ENCODE results near the gene STK17A. TPM values are rescaled to one million over a fixed set of nuclear protein-coding genes. Genes with fewer than 3 reads are reported as not detected.

The STK17A gene
- total RNA-seq, 2 donors from 2014 or later = 42.4 to 55.5 TPM

GRCh38 chr7:43632746-43633145, 49.8 kb downstream of the STK17A start:
- no peaks in the 10 kb centered on the region for H3K36me3 ChIP-seq

GRCh38 chr7:43634384-43634783, 51.5 kb downstream of the STK17A start:
- Histone ChIP-seq H3K27ac (no peak overlapping the region), H3K36me3 (no peaks in the 10 kb centered on the region), H3K27me3 (replicated peaks; ENCODE audit: insufficient read depth) (no peaks in the 10 kb centered on the region), H3K4me1 (ENCODE audit: control insufficient read depth in 1 of 2, low read depth in 2 of 2) (peaks cover 26 to 40% of the 10 kb centered on the region in 2 donors), H3K4me3 (no peak overlapping the region), H3K9me3 (no peaks in the 10 kb centered on the region)
- no peak for TF ChIP-seq CTCF (IDR thresholded peaks at IDR 0.05)
- no peak for ATAC-seq (ENCODE audit: insufficient number of reproducible peaks, low FRiP score, low read depth)
- DNase-seq (ENCODE audit: low spot score) = no peak

More at GRCh38 chr7:43632746-43633145, 49.8 kb downstream of the STK17A start:
- H3K27me3 ChIP-seq (replicated peaks; ENCODE audit: insufficient read depth) = no peaks in the 10 kb centered on the region
- no peak for TF ChIP-seq CTCF (IDR thresholded peaks at IDR 0.05)
- H3K9me3 ChIP-seq = no peaks in the 10 kb centered on the region
- peaks cover 20 to 33% of the 10 kb centered on the region in 2 donors for H3K4me1 ChIP-seq (ENCODE audit: control insufficient read depth in 1 of 2, low read depth in 2 of 2)
- H3K4me3 ChIP-seq = no peak overlapping the region
- no peak overlapping the region for H3K27ac ChIP-seq
- no peak for ATAC-seq (ENCODE audit: insufficient number of reproducible peaks, low FRiP score, low read depth)
- no peak for DNase-seq (ENCODE audit: low spot score)

GRCh38 chr7:43636093-43636492, 53.2 kb downstream of the STK17A start:
- no peak for TF ChIP-seq CTCF (IDR thresholded peaks at IDR 0.05)
- H3K27ac ChIP-seq = peak overlapping the region; percentile 59 to 73

GRCh38 chr7:43637114-43637806, 54.4 kb downstream of the STK17A start:
- H3K4me3 ChIP-seq = no peak overlapping the region
- no peak for ATAC-seq (ENCODE audit: insufficient number of reproducible peaks, low FRiP score, low read depth)
- no peaks in the 10 kb centered on the region for H3K36me3 ChIP-seq
- DNase-seq (ENCODE audit: low spot score) = no peak
- peaks cover 27 to 50% of the 10 kb centered on the region in 2 donors for H3K4me1 ChIP-seq (ENCODE audit: control insufficient read depth in 1 of 2, low read depth in 2 of 2)
- TF ChIP-seq CTCF (IDR thresholded peaks at IDR 0.05) = no peak
- H3K27ac ChIP-seq = peak overlapping the region; percentile 29 to 73
- H3K27me3 ChIP-seq (replicated peaks; ENCODE audit: insufficient read depth) = no peaks in the 10 kb centered on the region
- no peaks in the 10 kb centered on the region for H3K9me3 ChIP-seq

More at GRCh38 chr7:43636093-43636492, 53.2 kb downstream of the STK17A start:
- DNase-seq (ENCODE audit: low spot score) = no peak
- Histone ChIP-seq H3K4me3 (no peak overlapping the region), H3K36me3 (no peaks in the 10 kb centered on the region), H3K4me1 (ENCODE audit: control insufficient read depth in 1 of 2, low read depth in 2 of 2) (peaks cover 29 to 49% of the 10 kb centered on the region in 2 donors), H3K9me3 (no peaks in the 10 kb centered on the region), H3K27me3 (replicated peaks; ENCODE audit: insufficient read depth) (no peaks in the 10 kb centered on the region)
- ATAC-seq (ENCODE audit: insufficient number of reproducible peaks, low FRiP score, low read depth) = no peak

- Histone ChIP-seq H3K9me3 (no peaks in the 10 kb centered on the region), H3K4me1 (ENCODE audit: control insufficient read depth in 1 of 2, low read depth in 2 of 2) (peaks cover 31 to 66% of the 10 kb centered on the region in 2 donors), H3K4me3 (peak overlapping the region; percentile 34), H3K27me3 (replicated peaks; ENCODE audit: insufficient read depth) (no peaks in the 10 kb centered on the region), H3K27ac (peak overlapping the region; percentile 66 to 73), H3K36me3 (peaks cover 2% of the 10 kb centered on the region)
- peak; percentile 42 for ATAC-seq (ENCODE audit: insufficient number of reproducible peaks, low FRiP score, low read depth)
- DNase-seq (ENCODE audit: low spot score) = no peak
- TF ChIP-seq CTCF (IDR thresholded peaks at IDR 0.05) = no peak
Measured at GRCh38 chr7:43639858-43640491, 57.1 kb downstream of the STK17A start.
